B cell (primary cell): Measurements from ENCODE around the gene DTWD2.

Experiments used
- CTCF ChIP-seq: fragments of 200-600 bp; IDR thresholded peaks from one replicate; pipeline ENCODE4 v1.8.0; 2022; ENCODE audit warnings: antibody characterized with exemption, mild to moderate bottlenecking
- EZH2 ChIP-seq: IDR thresholded peaks from 2 replicates; pipeline ENCODE4 v1.6.1; 2012; ENCODE audit warnings: borderline replicate concordance, low read depth, mild to moderate bottlenecking, moderate library complexity, low read length; ENCODE audit not compliant: insufficient read depth, poor library complexity, severe bottlenecking

GRCh38 chr5:119010206-119010605 is 21.9 kb upstream of the DTWD2 start:
- TF ChIP-seq CTCF (no peak), EZH2 (no peak)
